Psoas muscle (tissue), 8 donors: ENCODE results near the gene OTUD1. TPM values are rescaled to one million over a fixed set of nuclear protein-coding genes. Genes with fewer than 3 reads are reported as not detected.
A peak's percentile ranks its signal among the peaks of the same experiment; 100 is the strongest.

ENCODE experiments used
- ATAC-seq, 4 donors: fragments of 200-7000 bp; cut with Tn5 transposase; one replicate each; pipeline ENCODE4 v1.9.1; 2020; ENCODE audit warnings: moderate library complexity in 3 of 4, mild to moderate bottlenecking in 2 of 4
- DNase-seq, 2 donors: peaks; one replicate each; pipeline ENCODE4 v3.0.0-alpha.2; 2020
- H3K27ac ChIP-seq: fragments of 200-600 bp; one replicate; pipeline ENCODE4 v1.8.0; 2022
- H3K27me3 ChIP-seq, 3 donors: fragments of 200-600 bp in 1 of 3; one replicate each; pipeline versions ENCODE4 v1.6.1 to v1.8.0; 2013 to 2022; ENCODE audit warnings: low read length in 2 of 3, mild to moderate bottlenecking in 2 of 3, moderate library complexity in 1 of 3; ENCODE audit not compliant: insufficient read depth in 3 of 3
- H3K36me3 ChIP-seq, 2 donors: fragments of 200-600 bp in 1 of 2; one replicate each; pipeline versions ENCODE4 v1.6.1 to v1.8.0; 2013 to 2022; ENCODE audit warnings: low read depth in 1 of 2, mild to moderate bottlenecking in 1 of 2, moderate library complexity in 1 of 2; ENCODE audit not compliant: insufficient read depth in 1 of 2
- H3K4me1 ChIP-seq: fragments of 200-600 bp; one replicate; pipeline ENCODE4 v1.8.0; 2022
- H3K4me3 ChIP-seq: fragments of 200-600 bp; one replicate; pipeline ENCODE4 v1.8.0; 2022; ENCODE audit warnings: mild to moderate bottlenecking
- H3K9me3 ChIP-seq: fragments of 200-600 bp; one replicate; pipeline ENCODE4 v1.8.0; 2022
- CTCF ChIP-seq: fragments of 200-600 bp; IDR thresholded peaks from one replicate; pipeline ENCODE4 v1.8.0; 2022; ENCODE audit warnings: antibody characterized with exemption
- WGBS, 3 donors: extraction: QIAGEN DNeasy Blood & Tissue Kit; methylation state at CpG; one replicate each; pipeline versions ENCODE4 v1.1.6 to v1.1.7; 2013; 5-methylcytosine and 5-hydroxymethylcytosine counted together
- intact Hi-C, 2 donors: fragments of 100-400 bp; cut with DNase I; formaldehyde crosslinking; loops; one replicate each; pipeline versions ENCODE4 v1.11.0 to v1.14.2; 2022
- polyA plus RNA-seq, 3 donors: library from polyadenylated mRNA; stranded (reverse); fragments of 200-250 nt; gene quantifications; one replicate each; pipeline ENCODE4 v1.2.3, GENCODE V29; 2013
- total RNA-seq, 4 donors: library from RNA; stranded (reverse); fragmentation: NEBNext Ultra II Directional in 2 of 4; extraction: Animal tissue kit (Norgen Biotek cat#: 25700) in 2 of 4; gene quantifications; one replicate each; pipeline versions ENCODE4 v1.2.1 to v1.2.4, GENCODE V29; 2021 to 2023
- donor health status: healthy with polysubstance abuse.
- donor health status: DM: no; HTN: no; CAD: no; lungs with moderate emphysema.
- donor health status: Bipolar disorder and iron deficiency.
- donor health status: healthy.
- donor health status: DM: yes; HTN: yes; CAD: no.
- donor health status: DM: no; HTN: no; CAD: no.
- donor health status: DM: no; HTN: no; CAD: no.
- donor health status: DM: yes; HTN: yes; CAD: no.

Gene OTUD1
- total and polyA plus RNA-seq, 7 donors, result 1.9 to 165 (median 73.1) TPM

GRCh38 chr10:23469596-23470237, 30.8 kb downstream of the OTUD1 start:
- no peak for ATAC-seq
- no peaks in the 10 kb centered on the region for H3K36me3 ChIP-seq

GRCh38 chr10:23472181-23472580, 33.3 kb downstream of the OTUD1 start:
- no peak for TF ChIP-seq CTCF
- no peak for DNase-seq
- ATAC-seq, result no peak
- 69 to 72% (median 72%) methylated on average over 8 of the region's 8 CpGs for whole genome bisulfite sequencing, 3 donors
- intact Hi-C loops, result no loop called here
- Histone ChIP-seq H3K4me1 (no peaks in the 10 kb centered on the region), H3K27me3 (no peaks in the 10 kb centered on the region), H3K9me3 (no peaks in the 10 kb centered on the region), H3K4me3 (no peak overlapping the region), H3K36me3 (no peaks in the 10 kb centered on the region), H3K27ac (no peak overlapping the region)

More at GRCh38 chr10:23469596-23470237, 30.8 kb downstream of the OTUD1 start:
- Histone ChIP-seq H3K9me3 (no peaks in the 10 kb centered on the region), H3K27ac (no peak overlapping the region), H3K27me3 (no peaks in the 10 kb centered on the region), H3K4me1 (no peaks in the 10 kb centered on the region), H3K4me3 (no peak overlapping the region)
- 50 to 60% (median 57%) methylated on average over 1 of the region's 1 CpG for WGBS, 3 donors
- DNase-seq, result no peak
- no peak for TF ChIP-seq CTCF
- intact Hi-C loops, result no loop called here

GRCh38 chr10:23474081-23474480, 35.2 kb downstream of the OTUD1 start:
- no peak for TF ChIP-seq CTCF
- intact Hi-C loops, result no loop called here
- 84 to 94% (median 90%) methylated on average over 2 of the region's 2 CpGs for WGBS, 3 donors
- Histone ChIP-seq H3K9me3 (no peaks in the 10 kb centered on the region), H3K4me1 (no peaks in the 10 kb centered on the region), H3K36me3 (no peaks in the 10 kb centered on the region), H3K4me3 (no peak overlapping the region), H3K27me3 (no peaks in the 10 kb centered on the region), H3K27ac (no peak overlapping the region)
- ATAC-seq (no peak), DNase-seq (no peak)

- H3K27me3 ChIP-seq, result no peaks in the 10 kb centered on the region
- H3K27ac ChIP-seq, result no peak overlapping the region
- H3K4me3 ChIP-seq, result no peak overlapping the region
- intact Hi-C loops, result no loop called here
- ATAC-seq (no peak), DNase-seq (no peak)
- H3K9me3 ChIP-seq, result no peaks in the 10 kb centered on the region
- H3K36me3 ChIP-seq, result no peaks in the 10 kb centered on the region
- 90 to 95% (median 93%) methylated on average over 4 of the region's 4 CpGs for WGBS, 3 donors
- no peaks in the 10 kb centered on the region for H3K4me1 ChIP-seq
- no peak for TF ChIP-seq CTCF
Measured at GRCh38 chr10:23474626-23475025, 35.8 kb downstream of the OTUD1 start.

- WGBS, 3 donors, result 87 to 90% (median 90%) methylated on average over 5 of the region's 5 CpGs
Measured at GRCh38 chr10:23478570-23478969, 39.7 kb downstream of the OTUD1 start.

More at GRCh38 chr10:23478570-23478969, 39.7 kb downstream of the OTUD1 start:
- Histone ChIP-seq H3K9me3 (no peaks in the 10 kb centered on the region), H3K27me3 (no peaks in the 10 kb centered on the region), H3K36me3 (no peaks in the 10 kb centered on the region), H3K27ac (no peak overlapping the region), H3K4me1 (no peaks in the 10 kb centered on the region), H3K4me3 (no peak overlapping the region)
- peak in 1 of 4 donors; percentile 58 for ATAC-seq
- DNase-seq, result no peak
- TF ChIP-seq CTCF, result no peak
- intact Hi-C loops, result no loop called here
